Memory B cell (primary cell): ENCODE measurements around the gene E2F4.

Source experiments
- ATAC-seq: fragments of 150-1000 bp; cut with Tn5 transposase; 2 replicates; pipeline ENCODE4 v1.10.0; 2021; ENCODE audit warnings: low read depth, mild to moderate bottlenecking, moderate library complexity
- DNase-seq, 2 donors: peaks; one replicate each; pipeline ENCODE4 v3.0.0; 2022; ENCODE audit warnings: low spot score in 2 of 2
- H3K27ac Mint-ChIP-seq: one replicate; pipeline ENCODE4 v1.8.0; 2022; ENCODE audit warnings: mild to moderate bottlenecking, moderate library complexity, mixed read lengths
- H3K27me3 Mint-ChIP-seq: one replicate; pipeline ENCODE4 v1.8.0; 2022; ENCODE audit warnings: mixed read lengths
- H3K36me3 Mint-ChIP-seq: one replicate; pipeline ENCODE4 v1.8.0; 2022; ENCODE audit warnings: mild to moderate bottlenecking, mixed read lengths
- H3K4me1 Mint-ChIP-seq: one replicate; pipeline ENCODE4 v1.8.0; 2022; ENCODE audit warnings: mixed read lengths
- H3K4me3 Mint-ChIP-seq: one replicate; pipeline ENCODE4 v1.8.0; 2022; ENCODE audit warnings: mild to moderate bottlenecking, moderate library complexity, mixed read lengths
- H3K9me3 Mint-ChIP-seq: one replicate; pipeline ENCODE4 v1.8.0; 2022; ENCODE audit warnings: mixed read lengths

E2F4 gene

GRCh38 chr16:67151431-67152097 is 40.4 kb upstream of the E2F4 start:
- Mint-ChIP-seq H3K27ac (no peak overlapping the region), H3K4me1 (peaks cover 21% of the 10 kb centered on the region), H3K36me3 (peaks cover 16% of the 10 kb centered on the region), H3K27me3 (peaks cover 14% of the 10 kb centered on the region), H3K9me3 (no peaks in the 10 kb centered on the region), H3K4me3 (peak overlapping the region; percentile 71)
- ATAC-seq: no peak
- no peak for DNase-seq

- Mint-ChIP-seq H3K36me3 (no peaks in the 10 kb centered on the region), H3K9me3 (no peaks in the 10 kb centered on the region), H3K27me3 (no peaks in the 10 kb centered on the region), H3K27ac (no peak overlapping the region), H3K4me1 (peaks cover 38% of the 10 kb centered on the region), H3K4me3 (peak overlapping the region; percentile 71)
- ATAC-seq (no peak), DNase-seq (peak in 1 of 2 donors; percentile 22)
These were observed 37.2 kb upstream of the E2F4 start for GRCh38 chr16:67154578-67155294.

- peak overlapping the region; percentile 88 for H3K27ac Mint-ChIP-seq
- ATAC-seq: peak; percentile 40
- H3K4me3 Mint-ChIP-seq: peak overlapping the region; percentile 71
- peak; percentile 85 to 87 for DNase-seq
- no peaks in the 10 kb centered on the region for H3K36me3 Mint-ChIP-seq
- H3K9me3 Mint-ChIP-seq: no peaks in the 10 kb centered on the region
- no peaks in the 10 kb centered on the region for H3K27me3 Mint-ChIP-seq
- peaks cover 38% of the 10 kb centered on the region for H3K4me1 Mint-ChIP-seq
These were observed 36.4 kb upstream of the E2F4 start for GRCh38 chr16:67155295-67156142.

- no peaks in the 10 kb centered on the region for H3K9me3 Mint-ChIP-seq
- peak overlapping the region; percentile 88 for H3K27ac Mint-ChIP-seq
- H3K27me3 Mint-ChIP-seq: no peaks in the 10 kb centered on the region
- no peak overlapping the region for H3K4me3 Mint-ChIP-seq
- H3K4me1 Mint-ChIP-seq: peaks cover 38% of the 10 kb centered on the region
- ATAC-seq (no peak), DNase-seq (no peak)
- H3K36me3 Mint-ChIP-seq: no peaks in the 10 kb centered on the region
These were observed 35.7 kb upstream of the E2F4 start for GRCh38 chr16:67156143-67156844.

GRCh38 chr16:67157106-67157748 is 34.7 kb upstream of the E2F4 start:
- no peak for ATAC-seq
- Mint-ChIP-seq H3K27me3 (no peaks in the 10 kb centered on the region), H3K4me3 (no peak overlapping the region), H3K4me1 (peaks cover 38% of the 10 kb centered on the region), H3K36me3 (no peaks in the 10 kb centered on the region), H3K9me3 (no peaks in the 10 kb centered on the region), H3K27ac (peak overlapping the region; percentile 88)
- DNase-seq: no peak

- Mint-ChIP-seq H3K27me3 (no peaks in the 10 kb centered on the region), H3K36me3 (no peaks in the 10 kb centered on the region)
These were observed 33.9 kb upstream of the E2F4 start for GRCh38 chr16:67157892-67158635.

GRCh38 chr16:67158637-67159600 is 33.0 kb upstream of the E2F4 start:
- Mint-ChIP-seq H3K36me3 (no peaks in the 10 kb centered on the region), H3K27me3 (no peaks in the 10 kb centered on the region), H3K27ac (peak overlapping the region; percentile 88), H3K4me1 (peaks cover 35% of the 10 kb centered on the region), H3K4me3 (peak overlapping the region; percentile 88), H3K9me3 (no peaks in the 10 kb centered on the region)
- peak; percentile 70 to 82 for DNase-seq
- peak; percentile 60 for ATAC-seq

More at GRCh38 chr16:67157892-67158635, 33.9 kb upstream of the E2F4 start:
- DNase-seq: no peak
- ATAC-seq: no peak
- Mint-ChIP-seq H3K27ac (peak overlapping the region; percentile 88), H3K4me3 (peak overlapping the region; percentile 88), H3K4me1 (peaks cover 38% of the 10 kb centered on the region), H3K9me3 (no peaks in the 10 kb centered on the region)

GRCh38 chr16:67161595-67162058 is 30.3 kb upstream of the E2F4 start:
- Mint-ChIP-seq H3K4me1 (peaks cover 28% of the 10 kb centered on the region), H3K36me3 (no peaks in the 10 kb centered on the region), H3K27ac (no peak overlapping the region), H3K4me3 (peak overlapping the region; percentile 34), H3K9me3 (no peaks in the 10 kb centered on the region), H3K27me3 (peaks cover 5% of the 10 kb centered on the region)
- ATAC-seq: no peak
- DNase-seq: no peak

GRCh38 chr16:67162506-67163163 is 29.3 kb upstream of the E2F4 start:
- no peak for DNase-seq
- peaks cover 24% of the 10 kb centered on the region for H3K4me1 Mint-ChIP-seq
- H3K9me3 Mint-ChIP-seq: no peaks in the 10 kb centered on the region
- no peaks in the 10 kb centered on the region for H3K36me3 Mint-ChIP-seq
- H3K27ac Mint-ChIP-seq: no peak overlapping the region
- no peak for ATAC-seq
- peaks cover 12% of the 10 kb centered on the region for H3K27me3 Mint-ChIP-seq
- H3K4me3 Mint-ChIP-seq: peak overlapping the region; percentile 53

- ATAC-seq (no peak), DNase-seq (no peak)
- Mint-ChIP-seq H3K4me1 (peaks cover 19% of the 10 kb centered on the region), H3K36me3 (peaks cover 2% of the 10 kb centered on the region), H3K4me3 (peak overlapping the region; percentile 54), H3K9me3 (no peaks in the 10 kb centered on the region), H3K27ac (no peak overlapping the region), H3K27me3 (peaks cover 15% of the 10 kb centered on the region)
These were observed 28.6 kb upstream of the E2F4 start for GRCh38 chr16:67163164-67163998.
